Measurements from ENCODE around the gene PIEZO2.

DNA sequence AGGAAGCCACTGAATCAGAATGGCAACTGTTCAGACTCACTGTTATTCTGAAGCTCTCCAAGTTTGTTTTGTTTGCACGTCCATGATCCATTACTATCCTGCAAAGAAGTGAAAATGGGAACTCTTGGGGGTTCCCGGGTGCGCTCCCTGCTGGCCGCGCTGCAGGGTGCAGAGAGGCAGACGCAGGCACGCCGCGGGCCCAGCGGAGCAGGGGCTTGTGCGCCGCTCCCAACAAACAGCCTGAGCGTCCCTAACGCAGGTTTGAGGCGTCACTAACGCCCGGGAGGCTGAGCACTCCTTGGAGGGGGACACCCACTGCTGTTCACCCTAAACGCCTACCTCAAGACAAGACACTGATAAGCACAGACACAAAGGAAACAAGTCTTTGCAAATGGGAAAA lies 14.3 kb upstream of the PIEZO2 start:
- TF ChIP-seq, protein P1, sequence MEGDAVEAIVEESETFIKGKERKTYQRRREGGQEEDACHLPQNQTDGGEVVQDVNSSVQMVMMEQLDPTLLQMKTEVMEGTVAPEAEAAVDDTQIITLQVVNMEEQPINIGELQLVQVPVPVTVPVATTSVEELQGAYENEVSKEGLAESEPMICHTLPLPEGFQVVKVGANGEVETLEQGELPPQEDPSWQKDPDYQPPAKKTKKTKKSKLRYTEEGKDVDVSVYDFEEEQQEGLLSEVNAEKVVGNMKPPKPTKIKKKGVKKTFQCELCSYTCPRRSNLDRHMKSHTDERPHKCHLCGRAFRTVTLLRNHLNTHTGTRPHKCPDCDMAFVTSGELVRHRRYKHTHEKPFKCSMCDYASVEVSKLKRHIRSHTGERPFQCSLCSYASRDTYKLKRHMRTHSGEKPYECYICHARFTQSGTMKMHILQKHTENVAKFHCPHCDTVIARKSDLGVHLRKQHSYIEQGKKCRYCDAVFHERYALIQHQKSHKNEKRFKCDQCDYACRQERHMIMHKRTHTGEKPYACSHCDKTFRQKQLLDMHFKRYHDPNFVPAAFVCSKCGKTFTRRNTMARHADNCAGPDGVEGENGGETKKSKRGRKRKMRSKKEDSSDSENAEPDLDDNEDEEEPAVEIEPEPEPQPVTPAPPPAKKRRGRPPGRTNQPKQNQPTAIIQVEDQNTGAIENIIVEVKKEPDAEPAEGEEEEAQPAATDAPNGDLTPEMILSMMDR (IDR thresholded peaks at IDR 0.05) = no peak
- no peak for TF ChIP-seq ZFX (IDR thresholded peaks at IDR 0.05; ENCODE audit: borderline replicate concordance)
